Measurements from ENCODE around the gene MTF2.
A peak's percentile ranks its signal among the peaks of the same experiment; 100 is the strongest.

The MTF2 gene

GRCh38 chr1:93076268-93076667 lies 2.8 kb upstream of the MTF2 start:
- Histone ChIP-seq H3K9me3 (ENCODE audit: insufficient read depth, low read length) (no peaks in the 10 kb centered on the region), H3K9ac (ENCODE audit: insufficient read length, low read depth) (no peak overlapping the region), H3K36me3 (ENCODE audit: insufficient read depth, insufficient read length, low read length) (peaks cover 4% of the 10 kb centered on the region), H3K4me3 (ENCODE audit: insufficient read length, low read depth) (no peak overlapping the region), H3K27me3 (ENCODE audit: insufficient read depth, insufficient read length) (no peaks in the 10 kb centered on the region), H3K4me1 (ENCODE audit: insufficient read depth, insufficient read length) (no peaks in the 10 kb centered on the region)
- TF ChIP-seq SUZ12 (IDR thresholded peaks at IDR 0.05; ENCODE audit: extremely low read depth, insufficient read depth, insufficient read length) (no peak), ZNF274 (IDR thresholded peaks at IDR 0.05; ENCODE audit: low read depth, low read length) (no peak), YY1 (IDR thresholded peaks at IDR 0.05; ENCODE audit: insufficient read depth, insufficient read length) (no peak)
- no peak for DNase-seq (ENCODE audit: low read depth, low spot score)

- Histone ChIP-seq H3K36me3 (ENCODE audit: insufficient read depth, insufficient read length, low read length) (peaks cover 20% of the 10 kb centered on the region), H3K4me3 (ENCODE audit: insufficient read length, low read depth) (peak overlapping the region; percentile 99), H3K9ac (ENCODE audit: insufficient read length, low read depth) (peak overlapping the region; percentile 100), H3K4me1 (ENCODE audit: insufficient read depth, insufficient read length) (no peaks in the 10 kb centered on the region), H3K9me3 (ENCODE audit: insufficient read depth, low read length) (peaks cover 18% of the 10 kb centered on the region), H3K27me3 (ENCODE audit: insufficient read depth, insufficient read length) (no peaks in the 10 kb centered on the region)
- TF ChIP-seq YY1 (IDR thresholded peaks at IDR 0.05; ENCODE audit: insufficient read depth, insufficient read length): no peak
- TF ChIP-seq SUZ12 (IDR thresholded peaks at IDR 0.05; ENCODE audit: extremely low read depth, insufficient read depth, insufficient read length): no peak
- no peak for TF ChIP-seq ZNF274 (IDR thresholded peaks at IDR 0.05; ENCODE audit: low read depth, low read length)
- no peak for DNase-seq (ENCODE audit: low read depth, low spot score)
Observed at GRCh38 chr1:93078203-93078602, 880 bp upstream of the MTF2 start.

- no peaks in the 10 kb centered on the region for H3K27me3 ChIP-seq (ENCODE audit: insufficient read depth, insufficient read length)
- no peaks in the 10 kb centered on the region for H3K4me1 ChIP-seq (ENCODE audit: insufficient read depth, insufficient read length)
- TF ChIP-seq SUZ12 (IDR thresholded peaks at IDR 0.05; ENCODE audit: extremely low read depth, insufficient read depth, insufficient read length) (no peak), YY1 (IDR thresholded peaks at IDR 0.05; ENCODE audit: insufficient read depth, insufficient read length) (no peak), ZNF274 (IDR thresholded peaks at IDR 0.05; ENCODE audit: low read depth, low read length) (no peak)
- H3K4me3 ChIP-seq (ENCODE audit: insufficient read length, low read depth): peak overlapping the region; percentile 99
- DNase-seq (ENCODE audit: low read depth, low spot score): no peak
- peaks cover 25% of the 10 kb centered on the region for H3K36me3 ChIP-seq (ENCODE audit: insufficient read depth, insufficient read length, low read length)
- peaks cover 22% of the 10 kb centered on the region for H3K9me3 ChIP-seq (ENCODE audit: insufficient read depth, low read length)
- H3K9ac ChIP-seq (ENCODE audit: insufficient read length, low read depth): peak overlapping the region; percentile 100
Observed at GRCh38 chr1:93078638-93078985, 471 bp upstream of the MTF2 start.

GRCh38 chr1:93079685-93080141 lies 630 bp downstream of the MTF2 start:
- no peak for TF ChIP-seq YY1 (IDR thresholded peaks at IDR 0.05; ENCODE audit: insufficient read depth, insufficient read length)
- no peak for TF ChIP-seq ZNF274 (IDR thresholded peaks at IDR 0.05; ENCODE audit: low read depth, low read length)
- no peak for TF ChIP-seq SUZ12 (IDR thresholded peaks at IDR 0.05; ENCODE audit: extremely low read depth, insufficient read depth, insufficient read length)
- Histone ChIP-seq H3K9me3 (ENCODE audit: insufficient read depth, low read length) (peaks cover 31% of the 10 kb centered on the region), H3K4me3 (ENCODE audit: insufficient read length, low read depth) (peak overlapping the region; percentile 99), H3K36me3 (ENCODE audit: insufficient read depth, insufficient read length, low read length) (peaks cover 29% of the 10 kb centered on the region), H3K4me1 (ENCODE audit: insufficient read depth, insufficient read length) (no peaks in the 10 kb centered on the region), H3K27me3 (ENCODE audit: insufficient read depth, insufficient read length) (no peaks in the 10 kb centered on the region), H3K9ac (ENCODE audit: insufficient read length, low read depth) (peak overlapping the region; percentile 100)
- no peak for DNase-seq (ENCODE audit: low read depth, low spot score)

GRCh38 chr1:93080179-93080823 lies 1.2 kb downstream of the MTF2 start:
- peaks cover 29% of the 10 kb centered on the region for H3K36me3 ChIP-seq (ENCODE audit: insufficient read depth, insufficient read length, low read length)
- peak overlapping the region; percentile 100 for H3K9ac ChIP-seq (ENCODE audit: insufficient read length, low read depth)
- H3K9me3 ChIP-seq (ENCODE audit: insufficient read depth, low read length): peaks cover 31% of the 10 kb centered on the region
- H3K4me1 ChIP-seq (ENCODE audit: insufficient read depth, insufficient read length): no peaks in the 10 kb centered on the region
- DNase-seq (ENCODE audit: low read depth, low spot score): no peak
- TF ChIP-seq ZNF274 (IDR thresholded peaks at IDR 0.05; ENCODE audit: low read depth, low read length): no peak
- TF ChIP-seq SUZ12 (IDR thresholded peaks at IDR 0.05; ENCODE audit: extremely low read depth, insufficient read depth, insufficient read length): no peak
- TF ChIP-seq YY1 (IDR thresholded peaks at IDR 0.05; ENCODE audit: insufficient read depth, insufficient read length): no peak
- H3K4me3 ChIP-seq (ENCODE audit: insufficient read length, low read depth): peak overlapping the region; percentile 99
- no peaks in the 10 kb centered on the region for H3K27me3 ChIP-seq (ENCODE audit: insufficient read depth, insufficient read length)

GRCh38 chr1:93081716-93082115 lies 2.6 kb downstream of the MTF2 start:
- Histone ChIP-seq H3K36me3 (ENCODE audit: insufficient read depth, insufficient read length, low read length) (peaks cover 40% of the 10 kb centered on the region), H3K4me3 (ENCODE audit: insufficient read length, low read depth) (peak overlapping the region; percentile 99), H3K9ac (ENCODE audit: insufficient read length, low read depth) (peak overlapping the region; percentile 100), H3K4me1 (ENCODE audit: insufficient read depth, insufficient read length) (no peaks in the 10 kb centered on the region), H3K9me3 (ENCODE audit: insufficient read depth, low read length) (peaks cover 31% of the 10 kb centered on the region), H3K27me3 (ENCODE audit: insufficient read depth, insufficient read length) (no peaks in the 10 kb centered on the region)
- no peak for TF ChIP-seq ZNF274 (IDR thresholded peaks at IDR 0.05; ENCODE audit: low read depth, low read length)
- no peak for TF ChIP-seq YY1 (IDR thresholded peaks at IDR 0.05; ENCODE audit: insufficient read depth, insufficient read length)
- no peak for TF ChIP-seq SUZ12 (IDR thresholded peaks at IDR 0.05; ENCODE audit: extremely low read depth, insufficient read depth, insufficient read length)
- no peak for DNase-seq (ENCODE audit: low read depth, low spot score)

- TF ChIP-seq SUZ12 (IDR thresholded peaks at IDR 0.05; ENCODE audit: extremely low read depth, insufficient read depth, insufficient read length): no peak
- no peak for TF ChIP-seq ZNF274 (IDR thresholded peaks at IDR 0.05; ENCODE audit: low read depth, low read length)
- TF ChIP-seq YY1 (IDR thresholded peaks at IDR 0.05; ENCODE audit: insufficient read depth, insufficient read length): no peak
- Histone ChIP-seq H3K9ac (ENCODE audit: insufficient read length, low read depth) (no peak overlapping the region), H3K36me3 (ENCODE audit: insufficient read depth, insufficient read length, low read length) (peaks cover 44% of the 10 kb centered on the region), H3K9me3 (ENCODE audit: insufficient read depth, low read length) (peaks cover 31% of the 10 kb centered on the region), H3K4me1 (ENCODE audit: insufficient read depth, insufficient read length) (no peaks in the 10 kb centered on the region), H3K4me3 (ENCODE audit: insufficient read length, low read depth) (no peak overlapping the region), H3K27me3 (ENCODE audit: insufficient read depth, insufficient read length) (no peaks in the 10 kb centered on the region)
- no peak for DNase-seq (ENCODE audit: low read depth, low spot score)
Observed at GRCh38 chr1:93082313-93082712, 3.2 kb downstream of the MTF2 start.

All from NT2/D1 (cell line).